Progenitor cell of endocrine pancreas (in vitro differentiated cells): ENCODE data around the gene CDC73. TPM values are rescaled to one million over a fixed set of nuclear protein-coding genes. Genes with fewer than 3 reads are reported as not detected.

Source experiments
- DNase-seq: peaks from one replicate; pipeline ENCODE4 v3.0.0; 2021; ENCODE audit warnings: low spot score; ENCODE audit not compliant: unreplicated experiment
- H3K27ac Mint-ChIP-seq: 2 replicates; pipeline ENCODE4 v1.8.0; 2021; ENCODE audit warnings: mild to moderate bottlenecking, moderate library complexity, mixed read lengths
- H3K27me3 Mint-ChIP-seq: 2 replicates; pipeline ENCODE4 v1.8.0; 2021; ENCODE audit warnings: mixed read lengths
- H3K36me3 Mint-ChIP-seq: 2 replicates; pipeline ENCODE4 v1.8.0; 2022; ENCODE audit warnings: mixed read lengths; ENCODE audit not compliant: insufficient read depth
- H3K4me1 Mint-ChIP-seq: 2 replicates; pipeline ENCODE4 v1.8.0; 2021; ENCODE audit warnings: low read depth, mixed read lengths
- H3K4me3 Mint-ChIP-seq: 2 replicates; pipeline ENCODE4 v1.8.0; 2021; ENCODE audit warnings: low read depth, mild to moderate bottlenecking, moderate library complexity, mixed read lengths
- H3K9me3 Mint-ChIP-seq: 2 replicates; pipeline ENCODE4 v1.8.0; 2021; ENCODE audit warnings: low read depth, mixed read lengths
- CTCF ChIP-seq: fragments of 200-600 bp; sonication (generic); IDR thresholded peaks from one replicate; pipeline ENCODE4 v1.5.0; 2021; ENCODE audit warnings: antibody characterized with exemption, mild to moderate bottlenecking; ENCODE audit not compliant: unreplicated experiment
- total RNA-seq: library from RNA; stranded (reverse); gene quantifications from 2 replicates; pipeline ENCODE4 v1.2.1, GENCODE V29; 2021

CDC73 gene
- total RNA-seq, 1 donor from 2014 or later: 62.7 TPM

- no peak for TF ChIP-seq CTCF
- H3K9me3 Mint-ChIP-seq: no peaks in the 10 kb centered on the region
- H3K27ac Mint-ChIP-seq: no peak overlapping the region
- no peak for DNase-seq
- H3K27me3 Mint-ChIP-seq: no peaks in the 10 kb centered on the region
- peaks cover 5% of the 10 kb centered on the region for H3K4me1 Mint-ChIP-seq
- H3K4me3 Mint-ChIP-seq: no peak overlapping the region
- peaks cover 8% of the 10 kb centered on the region for H3K36me3 Mint-ChIP-seq
These were observed 55.0 kb downstream of the CDC73 start for GRCh38 chr1:193176788-193177187.

DNA sequence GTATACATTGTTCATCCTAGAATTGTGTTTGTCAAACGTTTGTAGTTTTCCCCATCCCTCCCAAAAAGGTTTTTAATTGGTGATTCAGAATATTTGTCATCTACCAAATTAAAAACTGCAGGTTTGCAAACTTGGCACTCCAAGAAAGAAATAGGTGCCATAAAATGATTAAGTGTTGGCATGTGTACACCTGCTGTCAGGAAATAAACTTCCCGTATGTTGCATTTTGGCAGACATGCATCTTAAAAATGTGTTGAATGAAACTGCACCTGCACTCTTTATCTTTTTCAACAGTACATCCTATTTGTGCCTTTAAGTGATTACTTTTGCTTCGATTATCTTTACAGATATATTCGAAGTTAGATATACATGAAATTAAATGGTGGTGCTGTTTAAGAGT lies 57.3 kb downstream of the CDC73 start:
- TF ChIP-seq CTCF: no peak
- H3K4me1 Mint-ChIP-seq: peaks cover 9% of the 10 kb centered on the region
- H3K27ac Mint-ChIP-seq: no peak overlapping the region
- H3K9me3 Mint-ChIP-seq: no peaks in the 10 kb centered on the region
- no peak overlapping the region for H3K4me3 Mint-ChIP-seq
- H3K36me3 Mint-ChIP-seq: peaks cover 5% of the 10 kb centered on the region
- DNase-seq: no peak
- no peaks in the 10 kb centered on the region for H3K27me3 Mint-ChIP-seq

DNA sequence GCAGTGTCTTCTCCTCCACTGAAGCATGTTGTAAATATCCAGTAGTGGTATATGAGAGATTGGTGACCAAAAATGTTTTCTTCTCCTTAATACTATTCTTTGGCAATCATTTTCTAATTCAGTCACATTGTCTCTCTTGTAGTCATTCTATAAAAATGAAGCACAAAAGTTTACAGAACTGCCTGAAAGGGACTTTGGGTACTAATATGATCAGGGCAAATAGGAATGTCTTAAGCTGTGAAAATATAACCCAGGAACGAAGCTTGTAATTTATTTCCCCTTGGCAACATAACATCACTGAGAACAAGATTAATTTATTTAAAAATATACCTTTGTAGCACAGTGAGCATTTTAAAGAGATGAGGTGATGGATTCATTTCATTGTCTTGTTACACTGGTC lies 59.7 kb downstream of the CDC73 start:
- Mint-ChIP-seq H3K4me1 (peaks cover 29% of the 10 kb centered on the region), H3K36me3 (peaks cover 5% of the 10 kb centered on the region), H3K27me3 (no peaks in the 10 kb centered on the region), H3K4me3 (no peak overlapping the region), H3K9me3 (no peaks in the 10 kb centered on the region), H3K27ac (no peak overlapping the region)
- DNase-seq: no peak
- TF ChIP-seq CTCF: no peak

GRCh38 chr1:193181985-193182384 lies 60.2 kb downstream of the CDC73 start:
- peaks cover 33% of the 10 kb centered on the region for H3K4me1 Mint-ChIP-seq
- TF ChIP-seq CTCF: no peak
- no peak overlapping the region for H3K4me3 Mint-ChIP-seq
- no peak for DNase-seq
- no peaks in the 10 kb centered on the region for H3K27me3 Mint-ChIP-seq
- H3K27ac Mint-ChIP-seq: no peak overlapping the region
- peaks cover 3% of the 10 kb centered on the region for H3K36me3 Mint-ChIP-seq
- H3K9me3 Mint-ChIP-seq: no peaks in the 10 kb centered on the region

- H3K4me3 Mint-ChIP-seq: no peak overlapping the region
- DNase-seq: no peak
- H3K4me1 Mint-ChIP-seq: peaks cover 38% of the 10 kb centered on the region
- H3K36me3 Mint-ChIP-seq: no peaks in the 10 kb centered on the region
- no peaks in the 10 kb centered on the region for H3K9me3 Mint-ChIP-seq
- peak; percentile 92 for TF ChIP-seq CTCF
- H3K27me3 Mint-ChIP-seq: no peaks in the 10 kb centered on the region
- no peak overlapping the region for H3K27ac Mint-ChIP-seq
These were observed 61.3 kb downstream of the CDC73 start for GRCh38 chr1:193183019-193183627.
